B cell (primary cell): ENCODE measurements around the gene ATP6V1F. TPM values are rescaled to one million over a fixed set of nuclear protein-coding genes. Genes with fewer than 3 reads are reported as not detected.

Experiments
- ATAC-seq: fragments of 200-7000 bp; cut with Tn5 transposase; one replicate; pipeline ENCODE4 v1.10.0; 2021; ENCODE audit warnings: low read depth, mild to moderate bottlenecking, moderate number of reproducible peaks, moderate library complexity
- CTCF ChIA-PET: fragments of 350-600 bp; sonication (Branson Sonifier 250); formaldehyde crosslinking; loops from one replicate; lab custom pipeline; 2021; ENCODE audit warnings: antibody characterized with exemption, inconsistent platforms; lab: Charles Lee
- POLR2A ChIA-PET: fragments of 350-600 bp; sonication (Branson Sonifier 250); formaldehyde crosslinking; loops from one replicate; lab custom pipeline; 2021; ENCODE audit warnings: antibody characterized with exemption; lab: Charles Lee
- DNase-seq: peaks from one replicate; pipeline ENCODE4 v3.0.0; 2013
- H2AFZ ChIP-seq: 2 replicates; pipeline ENCODE4 v1.6.1; 2012; ENCODE audit warnings: mild to moderate bottlenecking, low read depth, low read length; ENCODE audit not compliant: insufficient read depth, poor library complexity, severe bottlenecking
- H3K27ac ChIP-seq, 2 donors: 1 replicate in 1 of 2; 2 replicates in 1 of 2; pipeline ENCODE4 v1.5.1; 2012 to 2013; ENCODE audit warnings: low read length in 2 of 2, mild to moderate bottlenecking in 2 of 2, moderate library complexity in 1 of 2
- H3K27me3 ChIP-seq, 4 experiments: fragments of 200-600 bp in 1 of 4; sonication (generic) in 1 of 4; replicated peaks in 1 of 4; 1 replicate in 2 of 4; 2 replicates in 2 of 4; pipeline versions ENCODE4 v1.6.1 to v1.7.0; 2013 to 2016; ENCODE audit warnings: low read length in 3 of 4, mild to moderate bottlenecking in 2 of 4, mixed read lengths in 1 of 4, moderate library complexity in 1 of 4; ENCODE audit not compliant: insufficient read depth in 4 of 4, control insufficient read depth in 3 of 4; ENCODE audit errors: control extremely low read depth in 1 of 4
- H3K36me3 ChIP-seq, 2 experiments: replicated peaks in 1 of 2; 1 replicate in 1 of 2; 2 replicates in 1 of 2; pipeline versions ENCODE4 v1.6.1 to v1.7.1; 2013; ENCODE audit warnings: low read length in 1 of 2; ENCODE audit not compliant: insufficient read depth in 2 of 2, control insufficient read depth in 1 of 2; ENCODE audit errors: control extremely low read depth in 1 of 2, extremely low read depth in 1 of 2
- H3K4me1 ChIP-seq, 2 donors: fragments of 200-600 bp in 1 of 2; sonication (generic) in 1 of 2; 1 replicate in 1 of 2; 2 replicates in 1 of 2; pipeline versions ENCODE4 v1.5.1 to v1.6.1; 2013 to 2017; ENCODE audit warnings: low read length in 2 of 2; ENCODE audit not compliant: control insufficient read depth in 2 of 2, insufficient read depth in 2 of 2
- H3K4me2 ChIP-seq: replicated peaks from 2 replicates; pipeline ENCODE3; 2012; ENCODE audit warnings: mild to moderate bottlenecking, low read depth, low read length; ENCODE audit not compliant: poor library complexity, severe bottlenecking
- H3K4me3 ChIP-seq, 5 experiments: fragments of 200-600 bp in 1 of 5; sonication (generic) in 1 of 5; 1 replicate in 3 of 5; 2 replicates in 2 of 5; pipeline versions ENCODE4 v1.5.1 to v1.7.0; 2011 to 2016; ENCODE audit warnings: low read length in 4 of 5, mild to moderate bottlenecking in 4 of 5, low read depth in 2 of 5, control low read depth in 1 of 5, moderate library complexity in 1 of 5; ENCODE audit not compliant: insufficient read depth in 1 of 5; ENCODE audit errors: control extremely low read depth in 1 of 5, extremely low read depth in 1 of 5
- H3K79me2 ChIP-seq: fragments of 200-600 bp; sonication (generic); one replicate; pipeline ENCODE4 v1.6.0; 2016; ENCODE audit warnings: low read length; ENCODE audit not compliant: control insufficient read depth, insufficient read depth
- H3K9ac ChIP-seq: fragments of 200-600 bp; sonication (generic); 2 replicates; pipeline ENCODE4 v1.6.1; 2017; ENCODE audit warnings: mild to moderate bottlenecking, low read length, moderate library complexity
- H3K9me3 ChIP-seq, 3 donors: one replicate each; pipeline versions ENCODE4 v1.6.1 to v1.7.1; 2013; ENCODE audit warnings: low read length in 2 of 3; ENCODE audit not compliant: control insufficient read depth in 2 of 3, insufficient read depth in 1 of 3; ENCODE audit errors: control extremely low read depth in 1 of 3
- H4K20me1 ChIP-seq: 2 replicates; pipeline ENCODE4 v1.6.0; 2012; ENCODE audit warnings: mild to moderate bottlenecking, low read length; ENCODE audit not compliant: insufficient read depth, control insufficient read depth, poor library complexity, severe bottlenecking
- H3K27ac Mint-ChIP-seq: one replicate; pipeline ENCODE4 v1.8.0; 2021; ENCODE audit warnings: mixed read lengths
- H3K27me3 Mint-ChIP-seq: one replicate; pipeline ENCODE4 v1.8.0; 2021; ENCODE audit warnings: mixed read lengths
- H3K4me1 Mint-ChIP-seq: one replicate; pipeline ENCODE4 v1.8.0; 2021; ENCODE audit warnings: mixed read lengths
- H3K4me3 Mint-ChIP-seq: one replicate; pipeline ENCODE4 v1.8.0; 2021; ENCODE audit warnings: mixed read lengths
- H3K9me3 Mint-ChIP-seq: one replicate; pipeline ENCODE4 v1.8.0; 2022; ENCODE audit warnings: mixed read lengths; ENCODE audit not compliant: insufficient read depth
- CTCF ChIP-seq: fragments of 200-600 bp; IDR thresholded peaks from one replicate; pipeline ENCODE4 v1.8.0; 2022; ENCODE audit warnings: antibody characterized with exemption, mild to moderate bottlenecking
- EZH2 ChIP-seq: IDR thresholded peaks from 2 replicates; pipeline ENCODE4 v1.6.1; 2012; ENCODE audit warnings: borderline replicate concordance, low read depth, mild to moderate bottlenecking, moderate library complexity, low read length; ENCODE audit not compliant: insufficient read depth, poor library complexity, severe bottlenecking
- WGBS: methylation state at CpG from one replicate; pipeline ENCODE4 v1.1.5; 2013; ENCODE audit warnings: missing lambda C conversion rate; ENCODE audit not compliant: insufficient coverage; 5-methylcytosine and 5-hydroxymethylcytosine counted together
- intact Hi-C: fragments of 100-400 bp; cut with micrococcal nuclease; formaldehyde crosslinking; loops from one replicate; pipeline ENCODE4 v1.10.0; 2022
- polyA plus RNA-seq: library from polyadenylated mRNA; depleted of rRNA; stranded (reverse); fragments of >200 nt; gene quantifications from 2 replicates; pipeline ENCODE4 v1.2.3, GENCODE V29; 2012
- total RNA-seq, 2 donors: library from RNA; stranded (reverse); fragments of 120-200 nt in 1 of 2; gene quantifications; 1 replicate in 1 of 2; 2 replicates in 1 of 2; pipeline versions ENCODE4 v1.2.3 to v1.2.4, GENCODE V29; 2013 to 2022

Gene ATP6V1F
- total and polyA plus RNA-seq, 2 donors (not counting 1 experiment from before 2014, with no cell fraction given): 81.7 to 198 TPM

- ChIA-PET POLR2A (interaction anchor here (0.7 to 1.0 kb wide), 2 partner anchors 15 to 78 kb away, joined by 3 read pairs; no protein-coding TSS in a partner anchor), CTCF (interaction anchor here (0.7 to 2.0 kb wide), 2 partner anchors 23 to 436 kb away, joined by 3 to 7 read pairs; no protein-coding TSS in a partner anchor)
- Histone ChIP-seq H3K36me3 (peaks cover 0 to 6% of the 10 kb centered on the region in 2 experiments), H3K27me3 (no peaks in the 10 kb centered on the region), H3K4me2 (no peak overlapping the region), H2AFZ (no peak overlapping the region), H3K9me3 (no peaks in the 10 kb centered on the region), H3K4me1 (peaks cover 11 to 21% of the 10 kb centered on the region in 2 donors), H3K79me2 (peaks cover 27% of the 10 kb centered on the region), H4K20me1 (peaks cover 10% of the 10 kb centered on the region), H3K4me3 (no peak overlapping the region), H3K9ac (no peak overlapping the region), H3K27ac (no peak overlapping the region)
- Mint-ChIP-seq H3K9me3 (no peaks in the 10 kb centered on the region), H3K27ac (no peak overlapping the region), H3K27me3 (no peaks in the 10 kb centered on the region), H3K4me3 (peak overlapping the region; percentile 21), H3K4me1 (peaks cover 31% of the 10 kb centered on the region)
- ATAC-seq (no peak), DNase-seq (no peak)
- intact Hi-C loops: no loop called here
- 58% methylated on average over 4 of the region's 10 CpGs for WGBS
- no peak for TF ChIP-seq CTCF
- no peak for TF ChIP-seq EZH2
Observed at GRCh38 chr7:128860158-128861073, 2.2 kb upstream of the ATP6V1F start.
